GM12892 (cell line): Measurements from ENCODE around the gene ALDH1A3.

ENCODE experiments used
- POLR2A ChIP-seq: IDR thresholded peaks from 2 replicates; pipeline ENCODE4 v1.6.1; 2011; ENCODE audit warnings: low read depth, low read length, control low read depth
- POLR2AphosphoS5 ChIP-seq: IDR thresholded peaks from 2 replicates; pipeline ENCODE4 v1.6.1; 2011; ENCODE audit warnings: low read depth, low read length, control low read depth
- TAF1 ChIP-seq: IDR thresholded peaks from 2 replicates; pipeline ENCODE4 v1.6.1; 2011; ENCODE audit warnings: low read depth, mild to moderate bottlenecking, control low read depth, low read length, borderline replicate concordance

GRCh38 chr15:100849021-100849854 is 30.4 kb upstream of the ALDH1A3 start:
- TF ChIP-seq POLR2AphosphoS5 (no peak), POLR2A (no peak), TAF1 (no peak)
